ENCODE data around the gene SLC6A20.

Gene SLC6A20

GRCh38 chr3:45796902-45797637, 734 bp upstream of the SLC6A20 start:
- TF ChIP-seq JUND (IDR thresholded peaks at IDR 0.05; ENCODE audit: low read depth), result no peak

GRCh38 chr3:45795509-45795881, 841 bp downstream of the SLC6A20 start:
- DNase-seq (ENCODE audit: low read depth in 1 of 2, low spot score in 1 of 2), result no peak
- no peak for TF ChIP-seq JUND (IDR thresholded peaks at IDR 0.05; ENCODE audit: low read depth)
- in situ Hi-C loops (cut with HindIII; ENCODE audit: low pct_unique_long_range_greater_than_20kb, low sequenced_read_pairs), result no loop called here

More at GRCh38 chr3:45796902-45797637, 734 bp upstream of the SLC6A20 start:
- no peak for DNase-seq (ENCODE audit: low read depth in 1 of 2, low spot score in 1 of 2)
- in situ Hi-C loops (cut with HindIII; ENCODE audit: low pct_unique_long_range_greater_than_20kb, low sequenced_read_pairs), result no loop called here

GRCh38 chr3:45794660-45795059, 1.7 kb downstream of the SLC6A20 start:
- in situ Hi-C loops (cut with HindIII; ENCODE audit: low pct_unique_long_range_greater_than_20kb, low sequenced_read_pairs), result no loop called here
- no peak for DNase-seq (ENCODE audit: low read depth in 1 of 2, low spot score in 1 of 2)
- TF ChIP-seq JUND (IDR thresholded peaks at IDR 0.05; ENCODE audit: low read depth), result no peak

DNA sequence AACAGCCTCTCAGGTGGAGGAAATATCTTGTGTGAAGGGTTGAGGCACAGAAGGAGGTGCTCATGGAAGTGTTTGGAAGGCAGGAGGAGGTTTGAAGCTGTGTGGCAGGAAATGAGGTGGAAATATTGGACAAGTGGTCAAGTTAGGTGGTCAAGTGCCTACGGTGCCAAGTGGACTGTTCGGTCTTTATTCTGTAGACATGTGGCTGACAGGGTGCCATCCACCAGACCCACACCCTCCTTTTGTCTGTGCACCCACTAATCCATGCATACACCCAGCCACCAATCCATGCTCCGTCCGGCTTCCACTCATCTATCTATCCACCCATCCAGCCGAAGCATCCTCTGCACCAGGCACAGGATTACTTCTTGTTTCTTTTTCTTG, 2.2 kb downstream of the SLC6A20 start:
- DNase-seq (ENCODE audit: low read depth in 1 of 2, low spot score in 1 of 2), result no peak
- TF ChIP-seq JUND (IDR thresholded peaks at IDR 0.05; ENCODE audit: low read depth), result no peak
- in situ Hi-C loops (cut with HindIII; ENCODE audit: low pct_unique_long_range_greater_than_20kb, low sequenced_read_pairs), result no loop called here

DNA sequence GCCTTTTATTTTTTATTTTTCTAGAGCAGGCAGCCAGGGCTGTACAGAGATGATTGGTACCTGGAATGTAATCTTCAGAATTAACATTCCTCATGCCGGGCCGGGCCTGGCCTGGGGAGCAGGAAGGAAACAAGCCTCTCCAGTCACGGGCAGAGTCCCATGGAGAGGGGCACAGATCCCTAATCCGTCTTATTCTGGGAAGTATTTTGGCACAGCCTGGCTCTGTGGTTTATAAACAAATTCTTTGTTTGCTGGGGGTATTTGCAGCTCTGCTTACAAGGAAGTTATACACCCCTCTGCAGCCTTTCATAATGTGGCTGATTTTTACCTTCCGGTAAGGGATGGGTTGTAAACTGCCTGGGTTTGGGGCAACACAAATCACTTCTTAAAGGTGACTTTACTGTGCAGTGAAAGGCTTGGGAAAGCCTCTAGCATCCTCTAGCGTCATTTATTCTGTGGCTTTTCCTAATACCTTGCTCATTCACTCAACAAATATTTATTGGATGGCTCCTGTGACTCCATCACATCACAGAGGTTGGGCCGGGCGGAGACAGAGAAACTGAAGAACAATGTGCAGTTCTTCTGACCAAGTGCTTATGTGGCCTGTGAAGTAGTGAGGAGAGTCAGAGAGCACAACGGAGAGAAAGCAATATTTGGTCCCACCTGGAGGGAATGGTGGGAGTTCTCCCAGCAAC, 2.7 kb downstream of the SLC6A20 start:
- peak in 1 of 2 experiments; percentile 26 for DNase-seq (ENCODE audit: low read depth in 1 of 2, low spot score in 1 of 2)
- in situ Hi-C loops (cut with HindIII; ENCODE audit: low pct_unique_long_range_greater_than_20kb, low sequenced_read_pairs), result no loop called here
- no peak for TF ChIP-seq JUND (IDR thresholded peaks at IDR 0.05; ENCODE audit: low read depth)

DNA sequence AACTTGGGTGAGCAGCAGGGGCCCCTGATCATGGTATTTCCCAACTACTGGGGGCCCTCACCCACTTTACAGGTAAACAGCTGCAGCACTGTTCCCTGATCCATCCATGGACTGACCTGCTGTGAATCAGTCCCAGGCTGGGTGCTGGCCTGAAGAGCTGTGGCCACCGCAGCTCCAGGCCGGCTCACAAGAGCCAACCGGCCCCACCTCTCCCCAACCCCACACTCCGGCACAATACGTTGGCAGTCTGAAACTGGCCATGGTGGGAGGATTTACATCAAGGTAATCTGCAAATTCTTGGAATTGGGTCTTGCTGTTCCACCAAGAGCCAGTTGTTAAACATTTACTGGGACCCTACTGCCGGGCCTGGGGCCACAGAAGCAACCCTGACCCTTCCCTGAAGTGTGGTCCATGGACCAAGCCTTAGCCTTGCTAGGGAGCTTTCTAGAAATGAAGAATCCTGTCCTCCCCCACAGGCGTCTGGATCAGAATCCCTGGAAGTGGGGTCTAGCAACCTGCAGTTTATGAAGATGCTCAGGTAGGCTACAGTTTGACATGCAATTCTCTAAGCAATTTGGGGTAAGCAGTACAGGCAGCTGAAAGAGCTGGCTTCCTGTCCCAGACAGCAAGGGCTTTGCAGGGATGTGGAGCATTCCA, 3.7 kb downstream of the SLC6A20 start:
- no peak for TF ChIP-seq JUND (IDR thresholded peaks at IDR 0.05; ENCODE audit: low read depth)
- in situ Hi-C loops (cut with HindIII; ENCODE audit: low pct_unique_long_range_greater_than_20kb, low sequenced_read_pairs), result no loop called here
- no peak for DNase-seq (ENCODE audit: low read depth in 1 of 2, low spot score in 1 of 2)

GRCh38 chr3:45792036-45792435, 4.3 kb downstream of the SLC6A20 start:
- no peak for TF ChIP-seq JUND (IDR thresholded peaks at IDR 0.05; ENCODE audit: low read depth)
- DNase-seq (ENCODE audit: low read depth in 1 of 2, low spot score in 1 of 2), result no peak
- in situ Hi-C loops (cut with HindIII; ENCODE audit: low pct_unique_long_range_greater_than_20kb, low sequenced_read_pairs), result no loop called here

GRCh38 chr3:45790596-45790995, 5.7 kb downstream of the SLC6A20 start:
- no peak for TF ChIP-seq JUND (IDR thresholded peaks at IDR 0.05; ENCODE audit: low read depth)
- in situ Hi-C loops (cut with HindIII; ENCODE audit: low pct_unique_long_range_greater_than_20kb, low sequenced_read_pairs), result no loop called here
- no peak for DNase-seq (ENCODE audit: low read depth in 1 of 2, low spot score in 1 of 2)

DNA sequence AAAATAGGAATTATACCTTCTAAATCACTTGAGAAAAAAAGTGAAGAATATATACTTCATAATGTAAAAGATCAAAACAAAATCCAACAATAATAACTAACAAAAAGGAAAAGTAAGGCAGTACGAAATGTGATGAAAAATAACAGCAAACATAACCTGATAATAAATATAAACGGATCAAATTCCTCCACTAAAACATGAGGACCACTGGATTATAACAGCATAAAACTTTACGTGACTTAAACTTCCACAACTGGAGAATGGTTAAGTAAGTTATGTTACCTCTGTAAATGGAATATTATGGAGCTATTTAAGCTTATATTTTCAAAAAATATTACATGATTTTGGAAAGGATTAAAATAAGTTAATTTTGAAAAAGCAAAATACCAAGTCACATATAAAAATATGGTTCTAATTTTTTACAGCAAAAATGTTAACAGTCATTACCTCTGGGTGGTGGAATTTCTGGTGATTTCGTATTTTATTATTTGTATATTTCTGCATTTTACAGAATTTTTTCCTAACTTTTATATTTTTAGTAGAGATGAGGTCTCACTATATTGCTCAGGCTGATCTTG, 7.0 kb downstream of the SLC6A20 start:
- TF ChIP-seq JUND (IDR thresholded peaks at IDR 0.05; ENCODE audit: low read depth), result no peak
- no peak for DNase-seq (ENCODE audit: low read depth in 1 of 2, low spot score in 1 of 2)
- in situ Hi-C loops (cut with HindIII; ENCODE audit: low pct_unique_long_range_greater_than_20kb, low sequenced_read_pairs), result no loop called here

GRCh38 chr3:45787551-45787950, 8.8 kb downstream of the SLC6A20 start:
- in situ Hi-C loops (cut with HindIII; ENCODE audit: low pct_unique_long_range_greater_than_20kb, low sequenced_read_pairs), result no loop called here
- DNase-seq (ENCODE audit: low read depth in 1 of 2, low spot score in 1 of 2), result no peak
- TF ChIP-seq JUND (IDR thresholded peaks at IDR 0.05; ENCODE audit: low read depth), result no peak

GRCh38 chr3:45786801-45787495, 9.4 kb downstream of the SLC6A20 start:
- DNase-seq (ENCODE audit: low read depth in 1 of 2, low spot score in 1 of 2), result no peak
- no peak for TF ChIP-seq JUND (IDR thresholded peaks at IDR 0.05; ENCODE audit: low read depth)
- in situ Hi-C loops (cut with HindIII; ENCODE audit: low pct_unique_long_range_greater_than_20kb, low sequenced_read_pairs), result no loop called here

DNA sequence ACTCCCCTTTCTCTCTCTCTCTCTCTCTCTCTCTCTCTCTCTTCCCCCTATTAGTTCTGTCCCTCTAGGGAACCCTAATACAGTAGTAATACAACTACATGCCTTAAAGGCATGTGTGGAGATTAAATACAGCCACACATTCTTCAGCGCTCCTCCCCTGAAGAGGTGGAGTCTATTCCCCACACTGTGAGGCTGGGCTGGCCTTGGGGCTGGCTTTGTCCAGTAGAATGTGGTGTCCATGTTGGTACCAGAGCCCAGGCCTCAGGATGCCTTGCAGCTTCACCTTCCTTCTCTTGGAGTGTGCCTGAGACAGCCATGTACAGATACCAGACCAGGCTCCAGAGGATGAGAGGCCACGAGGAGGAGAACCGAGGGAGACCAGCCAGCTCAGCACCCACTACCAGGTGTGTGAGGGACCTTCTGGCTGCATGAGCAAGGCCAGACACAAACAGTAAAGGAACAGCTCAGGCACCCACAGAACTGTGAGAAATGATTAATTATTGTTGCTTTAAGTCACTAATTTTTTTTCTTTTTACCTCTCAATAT, 10.7 kb downstream of the SLC6A20 start:
- TF ChIP-seq JUND (IDR thresholded peaks at IDR 0.05; ENCODE audit: low read depth), result no peak
- in situ Hi-C loops (cut with HindIII; ENCODE audit: low pct_unique_long_range_greater_than_20kb, low sequenced_read_pairs), result no loop called here
- no peak for DNase-seq (ENCODE audit: low read depth in 1 of 2, low spot score in 1 of 2)

Data from T47D (cell line).